Left lobe of liver (tissue), 1 donor: ENCODE measurements around the gene UBA7. TPM values are rescaled to one million over a fixed set of nuclear protein-coding genes. Genes with fewer than 3 reads are reported as not detected.

Experiments used
- total RNA-seq: library from RNA; stranded (reverse); gene quantifications from one replicate; pipeline ENCODE4 v1.2.1, GENCODE V29; 2021
- donor health status: DM: no; HTN: yes; CAD: no.

The UBA7 gene
- total RNA-seq, 1 donor from 2014 or later, result 33.2 TPM

Other genes starting within 250 kb of the UBA7 start
- gene APEH, start 139.6 kb downstream of the UBA7 start, total RNA-seq, result 74.4 TPM
- gene MST1, start 124.5 kb downstream of the UBA7 start, total RNA-seq, result 838 TPM
- gene RNF123, start 124.4 kb downstream of the UBA7 start, total RNA-seq, result 59.4 TPM
- gene AMIGO3, start 94.3 kb downstream of the UBA7 start, total RNA-seq, result not detected
- gene GMPPB, start 90.0 kb downstream of the UBA7 start, total RNA-seq, result 38.0 TPM
- 14.6 TPM for gene IP6K1, start 27.4 kb downstream of the UBA7 start, total RNA-seq
- gene CDHR4, start 14.1 kb downstream of the UBA7 start, total RNA-seq, result not detected
- 0.63 TPM for gene INKA1, start 10.7 kb downstream of the UBA7 start, total RNA-seq
- gene TRAIP, start 42.6 kb upstream of the UBA7 start, total RNA-seq, result 0.75 TPM
- not detected for gene CAMKV, start 56.0 kb upstream of the UBA7 start, total RNA-seq
- gene MST1R, start 89.9 kb upstream of the UBA7 start, total RNA-seq, result 1.3 TPM
- 9.4 TPM for gene MON1A, start 115.9 kb upstream of the UBA7 start, total RNA-seq
- gene RBM6, start 126.2 kb upstream of the UBA7 start, total RNA-seq, result 45.7 TPM